Breast epithelium (tissue), 4 donors: ENCODE measurements around the gene GALNT2. TPM values are rescaled to one million over a fixed set of nuclear protein-coding genes. Genes with fewer than 3 reads are reported as not detected.

Experiments
- DNase-seq, 2 donors: peaks; one replicate each; pipeline ENCODE4 v3.0.0-alpha.2; 2019; ENCODE audit warnings: low spot score in 2 of 2
- H3K27ac ChIP-seq, 2 donors: fragments of 200-600 bp; sonication (generic) in 1 of 2; one replicate each; pipeline ENCODE4 v1.5.1; 2016 to 2019; ENCODE audit warnings: mild to moderate bottlenecking in 1 of 2
- H3K27me3 ChIP-seq, 2 donors: fragments of 200-600 bp; sonication (generic) in 1 of 2; one replicate each; pipeline versions ENCODE4 v1.5.1 to v1.6.0; 2017 to 2019; ENCODE audit warnings: control low read depth in 1 of 2, mild to moderate bottlenecking in 1 of 2
- H3K36me3 ChIP-seq: fragments of 200-600 bp; one replicate; pipeline ENCODE4 v1.5.1; 2019
- H3K4me1 ChIP-seq, 2 donors: fragments of 200-600 bp; sonication (generic); one replicate each; pipeline ENCODE4 v1.5.1; 2016 to 2019; ENCODE audit warnings: control low read depth in 1 of 2
- H3K4me3 ChIP-seq, 3 donors: fragments of 200-600 bp; sonication (generic); 1 replicate in 2 of 3; 2 replicates in 1 of 3; pipeline ENCODE4 v1.5.1; 2016 to 2019; ENCODE audit warnings: mild to moderate bottlenecking in 3 of 3, moderate library complexity in 2 of 3
- H3K9me3 ChIP-seq, 2 donors: fragments of 200-600 bp; sonication (generic) in 1 of 2; one replicate each; pipeline ENCODE4 v1.5.1; 2016 to 2019; ENCODE audit warnings: control low read depth in 1 of 2
- POLR2A ChIP-seq: fragments of 450-650 bp; IDR thresholded peaks from one replicate; pipeline ENCODE4 v1.6.1; 2016; ENCODE audit warnings: antibody characterized with exemption, mild to moderate bottlenecking, moderate library complexity
- POLR2AphosphoS5 ChIP-seq, 3 donors: sonication (generic); formaldehyde crosslinking; IDR thresholded peaks; one replicate each; pipeline ENCODE4 v1.6.1; 2017; ENCODE audit warnings: antibody characterized with exemption in 3 of 3
- intact Hi-C: fragments of 100-400 bp; cut with DNase I; formaldehyde crosslinking; loops from one replicate; pipeline ENCODE4 v1.15.1; 2023; ENCODE audit warnings: low total_unique reads
- total RNA-seq, 3 donors: library from RNA; depleted of rRNA; stranded (reverse); fragments of >200 nt; gene quantifications; one replicate each; pipeline ENCODE4 v1.1.0, GENCODE V29; 2016
- TF ChIP-seq, protein P1 (sequence below), 3 donors: fragments of 450-650 bp; IDR thresholded peaks; one replicate each; pipeline ENCODE4 v1.5.1; 2016 to 2017; ENCODE audit warnings: antibody characterized with exemption in 3 of 3, mild to moderate bottlenecking in 3 of 3, moderate library complexity in 3 of 3

Gene GALNT2
- total RNA-seq, 3 donors from 2014 or later, result 27.4 to 53.0 (median 42.6) TPM

DNA sequence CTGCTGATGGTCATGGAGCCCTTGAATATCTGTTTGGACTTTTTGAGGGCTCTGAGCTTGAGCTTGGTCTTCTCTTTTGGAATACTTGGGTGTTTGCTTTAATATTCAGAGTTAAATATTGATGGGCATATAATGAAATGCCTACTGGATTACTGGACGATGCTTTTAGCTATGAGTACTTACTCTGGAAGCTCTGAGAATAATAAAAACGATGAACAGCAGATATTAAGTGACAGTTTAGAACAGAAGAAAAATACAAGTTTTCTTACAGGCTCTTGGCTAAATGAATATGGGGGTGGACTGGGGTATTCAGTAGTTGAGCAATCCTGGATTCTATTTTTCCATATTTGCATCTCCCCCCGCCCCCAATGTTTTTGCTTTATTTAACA lies 20.7 kb downstream of the GALNT2 start:
- no peak for DNase-seq

DNA sequence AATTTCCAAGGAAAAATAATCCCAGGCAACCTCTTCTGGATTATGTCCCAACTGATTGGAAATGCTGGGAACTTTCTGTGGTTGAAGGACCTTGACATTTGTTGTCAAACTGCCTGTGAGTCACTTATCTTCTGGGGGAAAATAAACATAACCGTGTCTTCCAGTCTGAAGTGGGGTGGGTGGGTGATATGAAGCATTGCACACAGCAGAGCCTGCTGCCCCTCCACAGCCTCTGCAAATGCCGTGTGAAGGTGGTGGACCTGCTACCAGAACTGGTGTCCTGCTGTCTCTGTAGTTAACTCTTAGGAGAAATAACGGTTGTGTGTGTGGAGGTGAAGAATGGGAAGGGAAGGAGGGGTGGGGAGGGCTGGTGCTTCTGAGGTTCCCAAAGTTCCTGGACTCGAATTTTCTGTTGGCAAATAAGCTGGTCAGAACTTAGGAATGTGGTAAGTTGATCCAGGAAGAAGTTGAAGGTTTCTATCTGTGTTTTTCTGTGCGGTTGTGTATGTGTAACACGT lies 23.2 kb downstream of the GALNT2 start:
- intact Hi-C loops, result no loop called here
- Histone ChIP-seq H3K27me3 (no peaks in the 10 kb centered on the region), H3K4me3 (no peak overlapping the region), H3K27ac (peak overlapping the region in 1 of 2 donors; percentile 3), H3K9me3 (no peaks in the 10 kb centered on the region), H3K36me3 (no peaks in the 10 kb centered on the region), H3K4me1 (no peaks in the 10 kb centered on the region)
- TF ChIP-seq, protein P1, sequence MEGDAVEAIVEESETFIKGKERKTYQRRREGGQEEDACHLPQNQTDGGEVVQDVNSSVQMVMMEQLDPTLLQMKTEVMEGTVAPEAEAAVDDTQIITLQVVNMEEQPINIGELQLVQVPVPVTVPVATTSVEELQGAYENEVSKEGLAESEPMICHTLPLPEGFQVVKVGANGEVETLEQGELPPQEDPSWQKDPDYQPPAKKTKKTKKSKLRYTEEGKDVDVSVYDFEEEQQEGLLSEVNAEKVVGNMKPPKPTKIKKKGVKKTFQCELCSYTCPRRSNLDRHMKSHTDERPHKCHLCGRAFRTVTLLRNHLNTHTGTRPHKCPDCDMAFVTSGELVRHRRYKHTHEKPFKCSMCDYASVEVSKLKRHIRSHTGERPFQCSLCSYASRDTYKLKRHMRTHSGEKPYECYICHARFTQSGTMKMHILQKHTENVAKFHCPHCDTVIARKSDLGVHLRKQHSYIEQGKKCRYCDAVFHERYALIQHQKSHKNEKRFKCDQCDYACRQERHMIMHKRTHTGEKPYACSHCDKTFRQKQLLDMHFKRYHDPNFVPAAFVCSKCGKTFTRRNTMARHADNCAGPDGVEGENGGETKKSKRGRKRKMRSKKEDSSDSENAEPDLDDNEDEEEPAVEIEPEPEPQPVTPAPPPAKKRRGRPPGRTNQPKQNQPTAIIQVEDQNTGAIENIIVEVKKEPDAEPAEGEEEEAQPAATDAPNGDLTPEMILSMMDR (IDR thresholded peaks at IDR 0.05), result no peak
- no peak for TF ChIP-seq POLR2A
- no peak for TF ChIP-seq POLR2AphosphoS5 (IDR thresholded peaks at IDR 0.05)
- DNase-seq, result no peak

More for the DNA sequence above, 20.7 kb downstream of the GALNT2 start:
- Histone ChIP-seq H3K36me3 (no peaks in the 10 kb centered on the region), H3K27me3 (no peaks in the 10 kb centered on the region), H3K9me3 (no peaks in the 10 kb centered on the region), H3K4me3 (no peak overlapping the region), H3K27ac (no peak overlapping the region), H3K4me1 (peaks cover 0 to 14% of the 10 kb centered on the region in 2 donors)
- TF ChIP-seq, protein P1 (IDR thresholded peaks at IDR 0.05), result no peak
- TF ChIP-seq POLR2AphosphoS5 (IDR thresholded peaks at IDR 0.05) (no peak), POLR2A (no peak)
- intact Hi-C loops, result no loop called here

DNA sequence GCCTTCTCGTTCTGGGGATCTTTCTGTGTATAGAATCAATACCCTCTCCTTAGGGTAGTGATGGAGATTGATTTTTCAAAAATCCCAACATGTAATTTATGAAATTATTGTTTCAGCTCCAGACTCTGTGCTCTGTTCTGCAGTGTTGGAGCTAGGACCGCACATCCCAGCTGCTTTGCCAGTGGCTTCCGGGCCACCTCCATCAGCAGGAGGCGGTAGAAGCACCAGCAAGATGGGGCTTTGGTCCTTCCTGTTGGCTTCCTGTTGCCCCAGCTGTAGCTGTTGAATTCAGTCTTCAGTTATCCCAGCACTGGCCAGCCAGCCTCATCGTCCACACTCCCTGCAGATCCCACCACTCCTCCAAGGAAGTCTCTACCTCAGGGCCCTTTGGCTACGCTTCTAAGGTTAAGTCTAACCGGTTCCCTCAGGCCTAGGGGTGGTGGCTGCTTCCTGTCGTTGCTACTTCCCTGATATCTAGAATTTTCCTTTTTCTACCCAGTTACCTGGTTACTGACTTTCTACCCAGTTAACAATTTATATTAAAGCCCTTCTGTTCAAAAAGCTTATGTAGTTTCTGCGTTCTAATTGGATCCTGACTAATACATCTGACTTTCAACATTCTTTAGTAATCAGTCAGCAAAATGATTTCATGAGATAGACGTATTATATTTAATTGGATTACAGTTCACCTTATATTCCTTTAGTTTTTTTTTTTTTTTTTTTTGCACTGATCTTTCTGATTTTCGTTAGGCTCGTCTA lies 24.6 kb downstream of the GALNT2 start:
- Histone ChIP-seq H3K27me3 (no peaks in the 10 kb centered on the region), H3K27ac (no peak overlapping the region), H3K4me1 (no peaks in the 10 kb centered on the region), H3K36me3 (no peaks in the 10 kb centered on the region), H3K9me3 (no peaks in the 10 kb centered on the region), H3K4me3 (no peak overlapping the region)
- intact Hi-C loops, result no loop called here
- no peak for DNase-seq
- TF ChIP-seq, protein P1 (IDR thresholded peaks at IDR 0.05), result no peak
- no peak for TF ChIP-seq POLR2A

GRCh38 chr1:230094746-230095145 lies 27.7 kb downstream of the GALNT2 start:
- TF ChIP-seq POLR2A (no peak), POLR2AphosphoS5 (IDR thresholded peaks at IDR 0.05) (no peak)
- TF ChIP-seq, protein P1 (IDR thresholded peaks at IDR 0.05), result no peak
- intact Hi-C loops, result no loop called here

DNA sequence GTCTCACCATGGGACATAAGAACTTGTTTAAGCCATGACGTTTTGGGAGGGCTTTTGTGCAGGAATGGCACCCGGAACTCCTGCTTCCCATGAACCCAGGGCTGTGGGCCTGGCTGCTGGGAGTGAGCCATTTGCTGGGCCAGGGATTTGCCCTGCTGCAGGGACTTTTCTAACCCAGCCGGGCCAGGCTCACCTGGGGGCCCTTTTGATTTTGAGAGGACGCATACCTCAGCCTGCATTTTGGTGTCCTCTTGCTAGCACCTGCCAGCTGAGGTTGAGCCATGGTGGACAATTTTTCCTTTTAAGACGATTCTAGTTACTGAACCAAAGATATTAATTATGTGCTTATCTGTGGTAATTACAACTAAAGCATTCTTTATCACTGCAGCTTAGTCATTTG lies 28.9 kb downstream of the GALNT2 start:
- intact Hi-C loops, result no loop called here
- TF ChIP-seq POLR2A (no peak), POLR2AphosphoS5 (IDR thresholded peaks at IDR 0.05) (no peak)
- TF ChIP-seq, protein P1 (IDR thresholded peaks at IDR 0.05), result no peak

More at GRCh38 chr1:230094746-230095145, 27.7 kb downstream of the GALNT2 start:
- Histone ChIP-seq H3K4me3 (no peak overlapping the region), H3K4me1 (no peaks in the 10 kb centered on the region), H3K9me3 (no peaks in the 10 kb centered on the region), H3K27ac (no peak overlapping the region), H3K27me3 (no peaks in the 10 kb centered on the region), H3K36me3 (no peaks in the 10 kb centered on the region)
- no peak for DNase-seq

More for the DNA sequence above, 28.9 kb downstream of the GALNT2 start:
- Histone ChIP-seq H3K27ac (no peak overlapping the region), H3K9me3 (no peaks in the 10 kb centered on the region), H3K4me1 (no peaks in the 10 kb centered on the region), H3K36me3 (no peaks in the 10 kb centered on the region), H3K27me3 (no peaks in the 10 kb centered on the region), H3K4me3 (no peak overlapping the region)
- DNase-seq, result no peak
